HG03097 (cell line): ENCODE measurements around the gene DKK3.

Experiments used
- ATAC-seq: cut with Tn5 transposase; IDR thresholded peaks from one replicate; pipeline ENCODE4 v1.9.1; 2021; ENCODE audit not compliant: unreplicated experiment, low FRiP score

Gene DKK3

GRCh38 chr11:12031856-12032544 is 23.6 kb upstream of the DKK3 start:
- no peak for ATAC-seq

- no peak for ATAC-seq
These were observed 21.4 kb upstream of the DKK3 start for GRCh38 chr11:12029738-12030363.

- ATAC-seq, result no peak
These were observed 20.7 kb upstream of the DKK3 start for GRCh38 chr11:12029119-12029518.

- no peak for ATAC-seq
These were observed 19.9 kb upstream of the DKK3 start for GRCh38 chr11:12028303-12028702.

DNA sequence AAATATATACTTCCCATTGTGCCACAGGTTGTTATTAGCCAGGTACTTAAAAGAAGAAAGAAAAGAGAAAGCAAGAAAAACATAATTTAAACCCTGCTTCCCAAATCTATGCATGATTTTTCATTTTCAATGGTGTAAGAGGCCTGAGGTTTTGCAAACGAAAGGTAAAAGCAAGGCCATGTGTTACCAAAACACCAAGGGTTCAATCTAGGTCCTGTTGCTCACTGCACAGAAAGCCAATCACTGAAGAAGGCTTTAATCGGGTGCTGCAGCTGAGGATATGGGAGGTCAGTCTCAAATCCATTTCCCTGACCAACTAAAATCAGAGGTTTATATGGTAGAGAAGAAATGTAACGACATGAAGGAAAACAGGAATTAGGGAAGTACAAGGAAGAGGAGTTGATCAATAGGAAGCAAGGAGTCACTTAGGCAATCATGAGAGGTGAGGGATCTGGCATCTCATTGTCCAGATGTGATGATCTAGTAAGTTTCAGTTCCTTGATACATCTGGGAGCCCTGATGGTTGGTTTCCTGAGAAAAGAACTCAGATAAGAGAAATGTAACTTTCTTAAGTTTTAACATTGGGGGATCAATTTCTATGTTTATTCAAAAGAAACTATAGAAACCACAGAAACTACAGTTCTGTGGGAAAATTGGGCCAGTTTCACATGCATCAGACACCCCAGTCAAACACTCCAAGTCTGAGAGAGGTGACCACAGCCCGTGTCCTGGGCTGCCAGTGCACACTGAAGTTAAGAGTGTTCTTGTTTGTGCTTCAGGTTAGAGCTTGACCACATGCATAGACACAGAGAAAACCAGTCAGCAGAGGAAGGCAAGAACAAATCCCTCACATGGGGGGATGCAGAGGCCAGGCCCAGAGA is 18.1 kb upstream of the DKK3 start:
- ATAC-seq, result no peak

- no peak for ATAC-seq
These were observed 16.0 kb upstream of the DKK3 start for GRCh38 chr11:12024254-12024926.

DNA sequence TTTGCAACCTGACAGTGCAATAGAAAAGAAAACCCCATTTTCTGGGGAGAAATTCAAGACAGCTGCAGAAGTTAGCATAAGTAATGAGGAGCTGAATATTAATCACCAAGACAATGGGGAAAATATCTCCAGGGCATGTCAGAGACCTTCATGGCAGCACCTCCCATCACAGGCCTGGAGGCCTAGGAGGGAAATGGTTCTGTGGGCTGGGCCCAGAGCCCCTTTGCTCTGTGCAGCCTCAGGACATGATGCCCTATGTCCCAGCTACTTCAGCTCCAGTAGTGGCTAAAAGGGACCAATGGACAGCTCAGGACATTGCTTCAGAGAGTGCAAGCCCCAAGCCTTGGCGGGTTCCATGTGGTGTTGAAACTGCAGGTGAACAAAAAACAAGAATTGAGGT is 14.6 kb upstream of the DKK3 start:
- ATAC-seq, result no peak

GRCh38 chr11:12020546-12020945 is 12.1 kb upstream of the DKK3 start:
- ATAC-seq, result no peak

- no peak for ATAC-seq
These were observed 11.5 kb upstream of the DKK3 start for GRCh38 chr11:12019866-12020416.

- ATAC-seq, result no peak
These were observed 10.9 kb upstream of the DKK3 start for GRCh38 chr11:12019337-12019736.

DNA sequence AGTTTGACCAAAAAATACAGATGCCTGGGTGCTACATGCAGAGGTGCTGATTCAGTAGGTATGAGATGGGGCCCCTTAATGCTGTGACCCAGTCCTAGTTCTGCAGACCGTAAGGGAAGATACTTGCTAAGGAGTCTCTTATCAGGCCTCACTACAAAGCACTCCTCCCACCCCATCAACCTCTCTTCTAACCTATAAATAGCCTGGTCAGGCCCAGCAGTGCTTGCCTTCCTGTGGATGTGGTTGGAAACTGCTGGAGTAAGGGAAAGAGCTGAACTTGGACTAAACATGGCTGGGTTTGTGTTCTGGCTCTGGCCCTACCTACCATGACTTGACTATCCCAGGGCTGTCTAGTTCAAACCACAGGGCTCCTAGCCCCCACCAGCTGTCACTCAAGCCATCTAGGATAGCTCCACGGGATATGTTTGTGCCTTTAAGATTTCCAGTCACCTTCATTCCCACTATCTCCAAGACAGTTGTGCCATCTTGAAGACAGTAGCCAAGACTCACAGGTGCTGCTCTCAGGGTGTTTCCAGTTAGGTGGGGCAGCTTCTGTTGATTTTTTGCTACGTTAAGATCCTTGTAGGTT is 9.5 kb upstream of the DKK3 start:
- ATAC-seq, result no peak

GRCh38 chr11:12017243-12017678 is 8.8 kb upstream of the DKK3 start:
- no peak for ATAC-seq

GRCh38 chr11:12016246-12016645 is 7.8 kb upstream of the DKK3 start:
- no peak for ATAC-seq

DNA sequence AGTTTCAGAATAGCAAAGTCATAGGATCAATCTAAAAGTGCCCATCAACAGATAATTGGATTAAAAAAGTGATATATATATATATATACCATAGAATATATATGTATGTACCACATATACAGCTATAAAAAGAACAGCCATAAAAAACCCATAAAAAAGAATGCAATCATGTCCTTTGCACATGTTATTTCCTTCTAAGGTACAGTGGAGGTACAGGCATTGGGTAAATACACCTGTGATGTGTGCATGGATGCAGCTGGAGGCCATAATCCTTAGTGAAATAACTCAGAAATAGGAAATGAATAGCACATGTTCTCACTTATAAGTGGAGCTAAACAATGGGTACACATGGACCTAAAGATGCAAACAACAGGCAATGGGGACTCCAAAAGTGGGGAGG is 7.1 kb upstream of the DKK3 start:
- ATAC-seq, result no peak

GRCh38 chr11:12013781-12014180 is 5.4 kb upstream of the DKK3 start:
- ATAC-seq, result no peak

DNA sequence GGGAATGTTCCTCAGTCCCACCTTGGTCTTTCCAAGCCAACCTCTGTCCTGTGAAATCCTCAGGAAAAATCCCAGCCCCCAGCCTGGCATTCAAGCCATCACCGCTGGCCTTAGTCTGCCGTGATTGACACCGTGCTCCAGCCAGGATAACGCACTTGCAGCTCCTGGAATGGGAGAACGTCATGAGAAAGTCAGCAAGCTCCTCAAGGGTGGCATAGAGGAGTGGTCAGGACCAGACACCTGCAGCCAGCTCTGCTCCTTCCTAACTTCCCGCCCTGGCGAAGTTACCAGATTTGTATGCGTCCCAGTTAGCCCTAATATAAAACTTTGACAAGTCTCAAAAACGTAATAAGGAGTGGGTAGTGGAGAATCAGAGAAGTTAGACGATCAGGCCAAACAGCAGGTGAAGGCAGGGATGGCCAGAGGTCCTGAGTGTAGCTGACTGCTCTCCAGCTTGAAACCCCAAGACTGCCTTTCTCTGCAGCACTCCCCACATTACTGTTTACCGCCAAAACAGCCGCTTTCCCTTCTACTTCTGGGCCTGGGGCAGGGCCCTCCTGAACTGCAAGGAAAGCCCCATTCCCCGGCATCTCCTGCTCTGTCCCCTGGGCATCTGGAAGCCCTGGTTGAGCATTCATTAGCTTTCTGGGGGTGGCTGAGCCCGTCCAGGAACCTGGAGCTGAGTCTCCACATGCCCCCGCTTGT is 1.3 kb upstream of the DKK3 start:
- ATAC-seq, result no peak

DNA sequence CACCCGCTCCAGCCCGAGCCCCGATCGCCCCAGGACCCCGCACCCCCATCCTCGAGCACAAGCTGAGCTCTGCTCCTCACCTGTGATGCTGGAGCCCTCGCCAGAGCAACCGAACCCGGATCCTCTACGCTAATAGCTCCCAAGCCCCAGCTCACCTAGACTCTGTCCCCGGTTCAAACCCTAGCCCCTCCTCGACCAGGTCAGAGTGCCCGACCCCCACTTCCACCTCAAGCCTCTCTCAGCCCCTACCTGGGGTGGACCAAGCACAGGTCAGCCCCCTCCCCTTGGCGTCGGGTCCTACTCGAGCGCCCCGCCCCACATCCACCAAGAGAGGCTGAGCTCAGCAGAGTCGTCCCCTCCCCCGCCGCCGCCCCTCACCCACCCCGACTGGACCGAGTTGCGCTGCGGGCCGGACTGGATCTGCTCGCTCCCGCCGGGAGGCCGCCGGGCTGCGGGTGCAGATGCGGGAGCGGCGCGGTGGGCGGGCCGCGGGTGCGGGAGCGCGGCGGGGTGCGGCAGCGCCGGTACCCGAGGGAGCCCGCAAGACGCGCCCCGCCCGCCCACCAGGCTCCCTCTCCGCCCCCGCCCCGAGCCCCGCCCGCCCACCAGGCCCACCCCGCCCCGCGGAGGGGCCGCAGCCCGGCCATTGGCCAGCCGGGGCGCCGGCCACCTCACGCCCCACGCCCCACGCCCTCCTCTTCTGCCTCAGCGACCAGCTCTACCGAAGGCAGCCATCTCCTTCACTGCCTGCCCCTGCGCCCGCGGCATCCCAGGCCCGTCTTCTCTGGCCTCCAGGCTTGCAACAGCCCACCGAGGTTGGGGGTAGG is 577 bp upstream of the DKK3 start:
- no peak for ATAC-seq

DNA sequence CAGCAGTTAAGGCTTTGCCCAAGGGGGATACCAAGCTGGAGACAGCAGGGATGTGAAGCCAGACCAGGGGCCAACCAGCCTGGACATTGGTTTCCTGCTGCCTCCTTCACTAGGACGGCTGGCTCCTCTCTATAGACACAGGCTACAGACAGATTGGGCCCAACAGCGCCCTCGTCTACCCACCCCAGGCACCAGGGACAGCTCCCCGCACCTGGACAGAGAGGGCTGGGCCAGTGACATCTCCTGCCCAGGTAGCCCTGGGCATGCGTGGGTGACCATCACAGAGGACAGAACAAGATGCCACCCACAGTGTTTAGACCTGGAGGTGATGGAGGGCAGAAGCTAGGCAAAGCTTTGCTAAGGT is 1.2 kb downstream of the DKK3 start:
- no peak for ATAC-seq
